ENCODE results near the gene IFIT2.

IFIT2 gene

GRCh38 chr10:89306434-89307268, 4.8 kb downstream of the IFIT2 start:
- Histone ChIP-seq H4K20me1 (ENCODE audit: insufficient read depth, low read length, poor library complexity, severe bottlenecking) (no peaks in the 10 kb centered on the region), H3K36me3 (ENCODE audit: insufficient read depth, low read length) (no peaks in the 10 kb centered on the region), H3K9me3 (ENCODE audit: insufficient read depth, low read depth, low read length) (0 out of 2 replicates have a peak, but pooled peaks cover 1% of the 10 kb centered on the region), H3K9ac (ENCODE audit: low read depth, low read length, poor library complexity, severe bottlenecking) (no peak overlapping the region), H3K4me1 (ENCODE audit: insufficient read depth, low read length, poor library complexity, severe bottlenecking) (peaks cover 16% of the 10 kb centered on the region), H3K4me2 (ENCODE audit: low read depth, low read length, poor library complexity, severe bottlenecking) (no peak overlapping the region), H3F3A (ENCODE audit: low read depth) (no peaks in the 10 kb centered on the region), H3K4me3 (ENCODE audit: low read length, poor library complexity, severe bottlenecking) (no peak overlapping the region), H3K79me2 (ENCODE audit: insufficient read depth, low read length) (0 out of 2 replicates have a peak, but pooled peaks cover 17% of the 10 kb centered on the region), H3K9me2 (replicated peaks; ENCODE audit: low read depth, low read length) (no peaks in the 10 kb centered on the region), H3K27me3 (ENCODE audit: insufficient read depth, low read length, poor library complexity, severe bottlenecking) (no peaks in the 10 kb centered on the region), H2AFZ (ENCODE audit: low read length) (no peak overlapping the region)
- TF ChIP-seq CTCF (conservative IDR thresholded peaks at IDR 0.05; ENCODE audit: low read length), result no peak

GRCh38 chr10:89307269-89307577, 5.4 kb downstream of the IFIT2 start:
- Histone ChIP-seq H3K4me1 (ENCODE audit: insufficient read depth, low read length, poor library complexity, severe bottlenecking) (peaks cover 14% of the 10 kb centered on the region), H4K20me1 (ENCODE audit: insufficient read depth, low read length, poor library complexity, severe bottlenecking) (no peaks in the 10 kb centered on the region), H3K4me2 (ENCODE audit: low read depth, low read length, poor library complexity, severe bottlenecking) (no peak overlapping the region), H3K4me3 (ENCODE audit: low read length, poor library complexity, severe bottlenecking) (no peak overlapping the region), H2AFZ (ENCODE audit: low read length) (no peak overlapping the region), H3F3A (ENCODE audit: low read depth) (no peaks in the 10 kb centered on the region), H3K79me2 (ENCODE audit: insufficient read depth, low read length) (0 out of 2 replicates have a peak, but pooled peaks cover 17% of the 10 kb centered on the region), H3K27me3 (ENCODE audit: insufficient read depth, low read length, poor library complexity, severe bottlenecking) (no peaks in the 10 kb centered on the region), H3K36me3 (ENCODE audit: insufficient read depth, low read length) (no peaks in the 10 kb centered on the region), H3K9me3 (ENCODE audit: insufficient read depth, low read depth, low read length) (0 out of 2 replicates have a peak, but pooled peaks cover 3% of the 10 kb centered on the region), H3K9ac (ENCODE audit: low read depth, low read length, poor library complexity, severe bottlenecking) (no peak overlapping the region), H3K9me2 (replicated peaks; ENCODE audit: low read depth, low read length) (no peaks in the 10 kb centered on the region)
- no peak for TF ChIP-seq CTCF (conservative IDR thresholded peaks at IDR 0.05; ENCODE audit: low read length)
- no peak for TF ChIP-seq EZH2phosphoT487 (IDR thresholded peaks at IDR 0.05; ENCODE audit: borderline replicate concordance)

- Histone ChIP-seq H3F3A (ENCODE audit: low read depth) (no peaks in the 10 kb centered on the region), H3K36me3 (ENCODE audit: insufficient read depth, low read length) (no peaks in the 10 kb centered on the region), H3K9me3 (ENCODE audit: insufficient read depth, low read depth, low read length) (0 out of 2 replicates have a peak, but pooled peaks cover 3% of the 10 kb centered on the region), H2AFZ (ENCODE audit: low read length) (no peak overlapping the region), H3K27me3 (ENCODE audit: insufficient read depth, low read length, poor library complexity, severe bottlenecking) (no peaks in the 10 kb centered on the region), H4K20me1 (ENCODE audit: insufficient read depth, low read length, poor library complexity, severe bottlenecking) (no peaks in the 10 kb centered on the region), H3K9ac (ENCODE audit: low read depth, low read length, poor library complexity, severe bottlenecking) (no peak overlapping the region), H3K4me1 (ENCODE audit: insufficient read depth, low read length, poor library complexity, severe bottlenecking) (peaks cover 5% of the 10 kb centered on the region), H3K9me2 (replicated peaks; ENCODE audit: low read depth, low read length) (no peaks in the 10 kb centered on the region), H3K79me2 (ENCODE audit: insufficient read depth, low read length) (0 out of 2 replicates have a peak, but pooled peaks cover 9% of the 10 kb centered on the region), H3K4me2 (ENCODE audit: low read depth, low read length, poor library complexity, severe bottlenecking) (no peak overlapping the region), H3K4me3 (ENCODE audit: low read length, poor library complexity, severe bottlenecking) (no peak overlapping the region)
- TF ChIP-seq CTCF (conservative IDR thresholded peaks at IDR 0.05; ENCODE audit: low read length), result no peak
- TF ChIP-seq EZH2phosphoT487 (IDR thresholded peaks at IDR 0.05; ENCODE audit: borderline replicate concordance), result no peak
Observed at GRCh38 chr10:89308266-89308665, 6.4 kb downstream of the IFIT2 start.
